HUES6 (cell line): Measurements from ENCODE around the gene ITPKC.
"Not testable (repeated sequence)": the region's sequence is repeated elsewhere in the genome, so short reads cannot be mapped to it uniquely, and the experiment has no call there.

Source experiments
- H3K27ac ChIP-seq: 2 replicates; pipeline ENCODE4 v1.7.0; 2013; ENCODE audit warnings: low read depth, mild to moderate bottlenecking, low read length, inconsistent platforms
- H3K27me3 ChIP-seq: 2 replicates; pipeline ENCODE4 v1.6.1; 2013; ENCODE audit warnings: low read length; ENCODE audit not compliant: control insufficient read depth, insufficient read depth
- H3K36me3 ChIP-seq: 2 replicates; pipeline ENCODE4 v1.6.1; 2013; ENCODE audit warnings: low read length; ENCODE audit not compliant: control insufficient read depth, insufficient read depth
- H3K4me1 ChIP-seq: 2 replicates; pipeline ENCODE4 v1.6.1; 2013; ENCODE audit warnings: low read length; ENCODE audit not compliant: control insufficient read depth, insufficient read depth
- H3K4me3 ChIP-seq: 2 replicates; pipeline ENCODE4 v1.5.1; 2013; ENCODE audit warnings: low read depth, low read length
- H3K9ac ChIP-seq: one replicate; pipeline ENCODE4 v1.6.1; 2013; ENCODE audit warnings: mild to moderate bottlenecking, low read length
- H3K9me3 ChIP-seq: 2 replicates; pipeline ENCODE4 v1.6.1; 2013; ENCODE audit warnings: low read depth, low read length; ENCODE audit not compliant: control insufficient read depth, insufficient read depth

Gene ITPKC

GRCh38 chr19:40732304-40732703 is 15.4 kb downstream of the ITPKC start:
- H3K27ac ChIP-seq, H3K9me3 ChIP-seq, H3K4me1 ChIP-seq, H3K4me3 ChIP-seq, H3K27me3 ChIP-seq, H3K9ac ChIP-seq: not testable (repeated sequence)
- H3K36me3 ChIP-seq = peaks cover 82% of the 10 kb centered on the region

GRCh38 chr19:40733149-40733548 is 16.2 kb downstream of the ITPKC start:
- no peak overlapping the region for H3K4me3 ChIP-seq
- peaks cover 77% of the 10 kb centered on the region for H3K36me3 ChIP-seq
- H3K4me1 ChIP-seq = no peaks in the 10 kb centered on the region

GRCh38 chr19:40735013-40735771 is 18.3 kb downstream of the ITPKC start:
- Histone ChIP-seq H3K27ac (no peak overlapping the region), H3K4me1 (no peaks in the 10 kb centered on the region), H3K9me3 (no peaks in the 10 kb centered on the region), H3K9ac (no peak overlapping the region), H3K27me3 (no peaks in the 10 kb centered on the region), H3K36me3 (peaks cover 82% of the 10 kb centered on the region), H3K4me3 (no peak overlapping the region)

More at GRCh38 chr19:40733149-40733548, 16.2 kb downstream of the ITPKC start:
- Histone ChIP-seq H3K27me3 (no peaks in the 10 kb centered on the region), H3K9ac (no peak overlapping the region), H3K27ac (no peak overlapping the region), H3K9me3 (no peaks in the 10 kb centered on the region)

GRCh38 chr19:40736661-40737060 is 19.7 kb downstream of the ITPKC start:
- Histone ChIP-seq H3K9me3 (no peaks in the 10 kb centered on the region), H3K27ac (no peak overlapping the region), H3K27me3 (no peaks in the 10 kb centered on the region), H3K36me3 (peaks cover 76% of the 10 kb centered on the region), H3K4me1 (no peaks in the 10 kb centered on the region), H3K4me3 (no peak overlapping the region), H3K9ac (no peak overlapping the region)

GRCh38 chr19:40737102-40737644 is 20.3 kb downstream of the ITPKC start:
- Histone ChIP-seq H3K9me3 (no peaks in the 10 kb centered on the region), H3K9ac (no peak overlapping the region), H3K27ac (no peak overlapping the region), H3K4me1 (no peaks in the 10 kb centered on the region), H3K4me3 (no peak overlapping the region), H3K36me3 (peaks cover 77% of the 10 kb centered on the region), H3K27me3 (no peaks in the 10 kb centered on the region)

GRCh38 chr19:40739030-40739839 is 22.3 kb downstream of the ITPKC start:
- H3K36me3 ChIP-seq = peaks cover 74% of the 10 kb centered on the region
- H3K4me1 ChIP-seq = peaks cover under 1% of the 10 kb centered on the region; the same call in 1 of the 2 replicates
- H3K27ac ChIP-seq = no peak overlapping the region
- no peak overlapping the region for H3K4me3 ChIP-seq
- H3K27me3 ChIP-seq = no peaks in the 10 kb centered on the region
- H3K9me3 ChIP-seq = no peaks in the 10 kb centered on the region
- no peak overlapping the region for H3K9ac ChIP-seq

- peaks cover 67% of the 10 kb centered on the region for H3K36me3 ChIP-seq
- no peaks in the 10 kb centered on the region for H3K27me3 ChIP-seq
- H3K4me1 ChIP-seq = peaks cover 9% of the 10 kb centered on the region
- no peak overlapping the region for H3K27ac ChIP-seq
- no peak overlapping the region for H3K4me3 ChIP-seq
- no peaks in the 10 kb centered on the region for H3K9me3 ChIP-seq
- no peak overlapping the region for H3K9ac ChIP-seq
Measured at GRCh38 chr19:40739871-40740703, 23.2 kb downstream of the ITPKC start.

- peaks cover 60% of the 10 kb centered on the region for H3K36me3 ChIP-seq
- H3K4me3 ChIP-seq = no peak overlapping the region
- no peak overlapping the region for H3K9ac ChIP-seq
- no peaks in the 10 kb centered on the region for H3K9me3 ChIP-seq
- H3K27me3 ChIP-seq = no peaks in the 10 kb centered on the region
- H3K27ac ChIP-seq = no peak overlapping the region
- H3K4me1 ChIP-seq = peaks cover 13% of the 10 kb centered on the region
Measured at GRCh38 chr19:40740747-40741146, 23.8 kb downstream of the ITPKC start.

GRCh38 chr19:40741527-40742390 is 24.8 kb downstream of the ITPKC start:
- Histone ChIP-seq H3K4me3 (no peak overlapping the region), H3K9ac (no peak overlapping the region), H3K4me1 (peaks cover 13% of the 10 kb centered on the region), H3K27ac (no peak overlapping the region), H3K27me3 (no peaks in the 10 kb centered on the region), H3K9me3 (no peaks in the 10 kb centered on the region), H3K36me3 (peaks cover 54% of the 10 kb centered on the region)

- H3K36me3 ChIP-seq = peaks cover 47% of the 10 kb centered on the region
- no peaks in the 10 kb centered on the region for H3K9me3 ChIP-seq
- H3K9ac ChIP-seq = no peak overlapping the region
- H3K27me3 ChIP-seq = no peaks in the 10 kb centered on the region
- peaks cover 13% of the 10 kb centered on the region for H3K4me1 ChIP-seq
- no peak overlapping the region for H3K27ac ChIP-seq
- H3K4me3 ChIP-seq = no peak overlapping the region
Measured at GRCh38 chr19:40742477-40742876, 25.6 kb downstream of the ITPKC start.
